GM12892 (cell line): ENCODE measurements around the gene EPHA10.

Experiments
- POLR2A ChIP-seq: IDR thresholded peaks from 2 replicates; pipeline ENCODE4 v1.6.1; 2011; ENCODE audit warnings: low read depth, low read length, control low read depth
- POLR2AphosphoS5 ChIP-seq: IDR thresholded peaks from 2 replicates; pipeline ENCODE4 v1.6.1; 2011; ENCODE audit warnings: low read depth, low read length, control low read depth
- TAF1 ChIP-seq: IDR thresholded peaks from 2 replicates; pipeline ENCODE4 v1.6.1; 2011; ENCODE audit warnings: low read depth, mild to moderate bottlenecking, control low read depth, low read length, borderline replicate concordance

GRCh38 chr1:37697737-37698136 lies 67.2 kb downstream of the EPHA10 start:
- TF ChIP-seq POLR2A (no peak), TAF1 (no peak), POLR2AphosphoS5 (no peak)
